Natural killer cell (primary cell): Measurements from ENCODE around the gene ENAH. TPM values are rescaled to one million over a fixed set of nuclear protein-coding genes. Genes with fewer than 3 reads are reported as not detected.

Experiments
- ATAC-seq, 3 donors: fragments of 150-1000 bp in 2 of 3; fragments of 200-7000 bp in 1 of 3; cut with Tn5 transposase; 1 replicate in 1 of 3; 2 replicates in 2 of 3; pipeline ENCODE4 v1.10.0; 2021; ENCODE audit warnings: mild to moderate bottlenecking in 2 of 3, moderate library complexity in 2 of 3
- DNase-seq, 2 donors: peaks; one replicate each; pipeline versions ENCODE4 v3.0.0 to v3.0.0-alpha.2; 2013 to 2021; ENCODE audit warnings: mixed read lengths in 1 of 2
- H3K27ac ChIP-seq: one replicate; pipeline ENCODE4 v1.5.1; 2013; ENCODE audit warnings: mild to moderate bottlenecking, low read length
- H3K27me3 ChIP-seq: one replicate; pipeline ENCODE4 v1.6.1; 2013; ENCODE audit warnings: low read length; ENCODE audit not compliant: control insufficient read depth, insufficient read depth
- H3K36me3 ChIP-seq: one replicate; pipeline ENCODE4 v1.6.1; 2013; ENCODE audit warnings: low read length; ENCODE audit not compliant: control insufficient read depth, insufficient read depth
- H3K4me1 ChIP-seq: one replicate; pipeline ENCODE4 v1.6.1; 2013; ENCODE audit warnings: low read length; ENCODE audit not compliant: control insufficient read depth, insufficient read depth
- H3K4me3 ChIP-seq: one replicate; pipeline ENCODE4 v1.5.1; 2013; ENCODE audit warnings: low read length
- H3K9me3 ChIP-seq: one replicate; pipeline ENCODE4 v1.6.1; 2013; ENCODE audit warnings: low read length; ENCODE audit not compliant: control insufficient read depth, insufficient read depth
- H3K27ac Mint-ChIP-seq, 2 donors: one replicate each; pipeline ENCODE4 v1.8.0; 2022; ENCODE audit warnings: mild to moderate bottlenecking in 2 of 2, mixed read lengths in 2 of 2, moderate library complexity in 1 of 2
- H3K27me3 Mint-ChIP-seq, 2 donors: one replicate each; pipeline ENCODE4 v1.8.0; 2022; ENCODE audit warnings: low read depth in 2 of 2, mixed read lengths in 2 of 2
- H3K36me3 Mint-ChIP-seq: one replicate; pipeline ENCODE4 v1.8.0; 2022; ENCODE audit warnings: mixed read lengths
- H3K4me1 Mint-ChIP-seq, 2 donors: one replicate each; pipeline ENCODE4 v1.8.0; 2022; ENCODE audit warnings: mixed read lengths in 2 of 2
- H3K4me3 Mint-ChIP-seq: one replicate; pipeline ENCODE4 v1.8.0; 2022; ENCODE audit warnings: mild to moderate bottlenecking, moderate library complexity, mixed read lengths
- H3K9me3 Mint-ChIP-seq, 2 donors: one replicate each; pipeline ENCODE4 v1.8.0; 2022; ENCODE audit warnings: mixed read lengths in 2 of 2
- CTCF ChIP-seq: fragments of 200-600 bp; IDR thresholded peaks from one replicate; pipeline ENCODE4 v1.8.0; 2022; ENCODE audit warnings: antibody characterized with exemption
- WGBS: methylation state at CpG from one replicate; pipeline ENCODE4 v1.1.7; 2013; ENCODE audit warnings: missing lambda C conversion rate; ENCODE audit not compliant: insufficient coverage; 5-methylcytosine and 5-hydroxymethylcytosine counted together
- intact Hi-C: fragments of 100-400 bp; cut with micrococcal nuclease; formaldehyde crosslinking; loops from one replicate; pipeline ENCODE4 v1.14.2; 2022
- total RNA-seq, 4 donors: library from RNA; stranded (reverse); fragments of 120-200 nt in 1 of 4; gene quantifications; one replicate each; pipeline versions ENCODE4 v1.2.3 to v1.2.4, GENCODE V29; 2013 to 2022

ENAH gene
- total RNA-seq, 3 donors from 2014 or later (not counting 1 experiment from before 2014, with no cell fraction given) = not detected

- no peak overlapping the region for H3K4me3 ChIP-seq
- peak overlapping the region; percentile 96 for H3K27ac Mint-ChIP-seq
- peaks cover 79 to 91% of the 10 kb centered on the region in 2 donors for H3K4me1 Mint-ChIP-seq
- H3K36me3 ChIP-seq = no peaks in the 10 kb centered on the region
- no peaks in the 10 kb centered on the region for H3K9me3 ChIP-seq
- H3K27me3 Mint-ChIP-seq = no peaks in the 10 kb centered on the region
- peak overlapping the region; percentile 19 for H3K27ac ChIP-seq
- ATAC-seq (no peak), DNase-seq (peak in 1 of 2 donors; percentile 3)
- no peaks in the 10 kb centered on the region for H3K9me3 Mint-ChIP-seq
- no peaks in the 10 kb centered on the region for H3K36me3 Mint-ChIP-seq
- no peaks in the 10 kb centered on the region for H3K27me3 ChIP-seq
- WGBS = 90% methylated on average over 26 of the region's 26 CpGs
- H3K4me3 Mint-ChIP-seq = peak overlapping the region; percentile 94
- intact Hi-C loops = loop anchor here (5.0 to 10.0 kb wide), 2 partner anchors 531 to 719 kb away; partner anchors contain the start of genes ACBD3 and SDE2
- peaks cover 73% of the 10 kb centered on the region for H3K4me1 ChIP-seq
- no peak for TF ChIP-seq CTCF
Observed at GRCh38 chr1:225465793-225466517, 187.0 kb downstream of the ENAH start.

DNA sequence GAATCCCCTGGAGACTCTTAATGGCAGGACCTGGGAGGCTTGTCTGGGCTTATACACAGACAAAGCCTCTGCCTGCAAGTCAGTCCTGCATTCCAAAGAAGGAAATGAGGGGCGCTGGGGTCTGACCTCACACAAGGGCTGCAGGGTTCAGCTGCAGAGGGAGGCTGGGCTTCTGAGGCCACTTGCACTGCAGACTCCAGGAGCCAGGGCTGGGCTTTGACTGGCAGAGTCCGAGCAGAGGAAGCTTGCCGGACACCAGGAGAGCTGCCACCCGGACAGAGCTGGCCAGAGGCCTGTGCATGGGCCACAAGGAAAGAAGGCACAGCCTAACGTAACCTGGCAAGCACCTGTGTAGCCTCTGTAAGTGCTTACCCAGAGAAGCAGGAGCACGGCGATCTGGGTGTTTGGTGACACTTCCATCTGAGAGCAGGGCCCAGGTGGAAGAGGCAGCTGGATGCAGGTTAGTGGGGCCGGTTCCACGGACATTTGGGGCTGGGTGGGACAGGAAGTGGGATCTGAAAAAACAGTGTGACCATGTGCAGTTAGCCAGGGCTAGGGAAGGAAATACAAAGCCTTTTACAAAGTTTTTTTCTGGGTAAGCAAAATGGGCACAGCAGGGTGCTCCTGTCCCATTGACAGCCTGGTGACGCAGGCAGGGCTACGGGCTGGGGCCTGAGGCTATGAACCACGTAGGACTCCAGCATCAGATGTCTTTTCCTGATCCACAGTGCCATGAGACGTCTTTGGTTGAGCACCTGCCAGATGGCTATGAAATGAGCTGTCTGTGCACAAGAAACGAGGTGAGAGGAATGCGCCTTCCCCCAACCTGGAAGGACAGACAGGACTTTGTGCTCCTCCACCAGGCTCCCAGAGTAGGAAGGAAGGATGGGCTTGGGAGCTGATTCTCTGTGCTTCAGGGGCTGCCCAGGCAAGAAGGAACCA, 187.8 kb downstream of the ENAH start:
- peaks cover 82% of the 10 kb centered on the region for H3K4me1 ChIP-seq
- Mint-ChIP-seq H3K4me3 (peak overlapping the region; percentile 78), H3K27me3 (no peaks in the 10 kb centered on the region), H3K27ac (peak overlapping the region; percentile 96), H3K4me1 (peaks cover 85 to 98% of the 10 kb centered on the region in 2 donors), H3K36me3 (no peaks in the 10 kb centered on the region), H3K9me3 (no peaks in the 10 kb centered on the region)
- H3K4me3 ChIP-seq = no peak overlapping the region
- peak overlapping the region; percentile 19 for H3K27ac ChIP-seq
- H3K36me3 ChIP-seq = no peaks in the 10 kb centered on the region
- ATAC-seq = no peak
- WGBS = 72% methylated on average over 15 of the region's 15 CpGs
- H3K27me3 ChIP-seq = no peaks in the 10 kb centered on the region
- no peaks in the 10 kb centered on the region for H3K9me3 ChIP-seq
- no peak for TF ChIP-seq CTCF
- peak in 1 of 2 donors; percentile 3 for DNase-seq
- intact Hi-C loops = loop anchor here (5.0 to 10.0 kb wide), 3 partner anchors 532 to 720 kb away; partner anchors contain the start of genes ACBD3, H3-3A and SDE2

GRCh38 chr1:225462714-225463574, 190.0 kb downstream of the ENAH start:
- 87% methylated on average over 15 of the region's 15 CpGs for WGBS
- H3K4me1 ChIP-seq = peaks cover 79% of the 10 kb centered on the region
- H3K27ac Mint-ChIP-seq = peak overlapping the region; percentile 92 to 96

More at GRCh38 chr1:225462714-225463574, 190.0 kb downstream of the ENAH start:
- H3K9me3 Mint-ChIP-seq = no peaks in the 10 kb centered on the region
- peak overlapping the region; percentile 59 for H3K4me3 Mint-ChIP-seq
- no peaks in the 10 kb centered on the region for H3K36me3 Mint-ChIP-seq
- ATAC-seq (no peak), DNase-seq (no peak)
- Histone ChIP-seq H3K27me3 (no peaks in the 10 kb centered on the region), H3K36me3 (no peaks in the 10 kb centered on the region), H3K27ac (no peak overlapping the region), H3K4me3 (no peak overlapping the region), H3K9me3 (no peaks in the 10 kb centered on the region)
- H3K4me1 Mint-ChIP-seq = peaks cover 83 to 100% of the 10 kb centered on the region in 2 donors
- intact Hi-C loops = loop anchor here (5.0 to 10.0 kb wide), 2 partner anchors 599 to 722 kb away; partner anchors contain the start of genes ACBD3 and H3-3A
- no peak for TF ChIP-seq CTCF
- no peaks in the 10 kb centered on the region for H3K27me3 Mint-ChIP-seq
